Measurements from ENCODE around the gene SRPK1.

The SRPK1 gene

GRCh38 chr6:35809809-35810208 is 111.1 kb downstream of the SRPK1 start:
- DNase-seq, result no peak

- no peak for DNase-seq
Observed at GRCh38 chr6:35808688-35809087, 112.2 kb downstream of the SRPK1 start.

DNA sequence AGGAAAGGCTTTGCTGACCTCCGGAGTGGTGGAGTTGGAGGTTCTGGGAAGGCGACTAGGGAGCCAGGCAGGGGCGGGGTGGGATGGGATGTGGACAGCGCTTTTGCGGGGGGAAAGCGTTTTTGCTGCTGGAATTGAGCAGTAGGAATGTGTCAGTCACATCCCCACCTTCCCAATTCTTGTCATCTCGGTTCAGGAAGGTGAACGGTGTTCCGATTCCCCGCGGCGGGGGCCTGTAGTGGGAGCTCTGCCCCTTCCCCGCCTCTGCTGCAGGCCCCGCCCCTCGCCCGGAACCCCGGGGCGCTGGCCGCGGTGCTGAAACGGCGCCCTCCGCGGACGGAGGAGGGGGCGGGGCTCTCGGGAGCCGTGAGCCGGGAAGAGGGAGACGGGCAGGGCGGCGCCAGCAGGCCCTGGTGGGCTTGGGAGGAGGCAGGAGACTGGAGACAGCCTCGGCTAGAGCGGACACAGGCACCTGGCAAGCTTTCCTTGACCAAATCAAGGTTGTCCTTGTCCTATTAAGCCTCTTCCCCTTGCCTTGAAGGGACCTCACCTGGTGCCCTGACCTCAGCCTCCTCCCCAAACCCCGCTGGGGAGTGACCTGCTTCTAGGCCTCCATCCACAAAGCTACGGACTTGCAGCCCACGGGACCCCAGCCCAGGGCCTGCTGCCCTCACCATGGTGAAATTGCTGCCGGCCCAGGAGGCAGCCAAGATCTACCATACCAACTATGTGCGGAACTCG is 115.7 kb downstream of the SRPK1 start, which contains the start of gene LHFPL5:
Gene LHFPL5 (plus strand): TSS at position 357 of the 741 bp plus-strand sequence. CDS start 319 bp downstream, at position 676.
- peak; percentile 26 for DNase-seq

DNA sequence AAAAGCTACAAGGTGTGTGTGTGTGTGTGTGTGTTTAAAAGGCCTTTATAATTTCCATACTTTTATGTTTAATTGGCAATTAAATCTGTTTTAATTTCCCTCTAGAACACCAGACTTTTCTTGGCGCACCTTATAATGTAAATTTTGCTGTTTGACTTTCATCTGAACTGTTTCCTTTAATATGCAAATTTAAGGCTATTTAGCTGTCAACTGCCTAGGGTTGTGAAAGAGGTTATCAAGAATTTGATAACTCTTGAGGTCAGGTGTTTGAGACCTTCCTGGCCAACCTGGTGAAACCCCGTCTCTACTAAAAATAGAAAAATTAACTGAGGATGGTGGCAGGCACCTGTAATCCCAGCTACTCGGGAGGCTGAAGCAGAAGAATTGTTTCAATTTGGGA is 119.8 kb downstream of the SRPK1 start:
- DNase-seq, result no peak

DNA sequence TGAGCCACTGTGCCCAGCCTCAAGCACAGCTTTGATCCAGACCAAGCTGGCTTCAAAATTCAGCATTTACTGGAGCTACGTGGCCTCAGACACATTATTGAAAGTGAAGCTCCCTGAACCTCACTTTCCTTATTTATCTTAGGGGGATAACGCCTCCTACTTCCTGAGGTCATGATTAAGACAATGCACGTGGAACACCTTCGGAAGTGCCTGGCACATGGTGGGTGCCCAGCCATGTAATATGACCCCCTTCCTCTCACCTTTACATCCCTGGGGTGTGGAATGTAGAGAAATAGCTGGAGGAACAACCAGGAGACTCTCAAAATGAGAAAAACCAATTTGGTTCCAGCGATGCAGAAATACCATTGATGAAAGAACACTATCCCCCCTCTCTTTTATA is 122.2 kb downstream of the SRPK1 start:
- DNase-seq, result no peak

DNA sequence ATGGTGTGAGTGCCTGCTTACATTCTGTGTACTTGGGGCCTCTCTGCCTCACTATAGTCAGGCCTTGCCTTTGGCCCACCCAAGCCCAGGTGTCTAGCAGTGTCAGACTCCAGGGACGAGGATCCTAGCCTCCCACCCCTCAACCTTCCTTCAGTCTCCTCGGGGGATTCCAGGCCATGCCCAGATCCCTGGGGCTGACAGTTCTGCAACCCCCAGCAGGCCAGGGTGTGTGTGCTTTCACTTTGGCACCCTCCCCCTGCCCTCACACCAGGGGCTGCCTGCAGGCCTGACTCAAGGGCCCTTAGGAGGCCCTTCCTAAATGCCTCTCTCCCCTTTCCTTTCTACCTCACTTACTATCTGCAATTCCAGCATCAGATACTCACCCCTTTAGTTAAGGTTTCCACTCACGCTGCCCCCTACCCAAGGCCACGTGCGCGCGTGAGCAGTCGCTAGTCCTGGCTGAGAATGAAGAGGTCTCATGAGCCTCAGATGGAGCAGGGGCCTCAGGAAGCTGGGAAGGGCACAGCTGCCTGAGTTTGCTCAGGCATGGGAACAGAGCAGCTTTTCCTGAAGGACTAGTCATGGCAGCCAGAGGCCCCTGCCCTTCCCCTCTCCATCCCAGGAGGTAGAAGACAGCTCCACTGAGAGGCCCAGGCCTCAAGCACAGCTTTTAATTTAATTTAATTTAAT is 122.9 kb downstream of the SRPK1 start:
- no peak for DNase-seq

GRCh38 chr6:35796236-35796635 is 124.7 kb downstream of the SRPK1 start:
- no peak for DNase-seq

- no peak for DNase-seq
Observed at GRCh38 chr6:35795453-35796071, 125.3 kb downstream of the SRPK1 start.

DNA sequence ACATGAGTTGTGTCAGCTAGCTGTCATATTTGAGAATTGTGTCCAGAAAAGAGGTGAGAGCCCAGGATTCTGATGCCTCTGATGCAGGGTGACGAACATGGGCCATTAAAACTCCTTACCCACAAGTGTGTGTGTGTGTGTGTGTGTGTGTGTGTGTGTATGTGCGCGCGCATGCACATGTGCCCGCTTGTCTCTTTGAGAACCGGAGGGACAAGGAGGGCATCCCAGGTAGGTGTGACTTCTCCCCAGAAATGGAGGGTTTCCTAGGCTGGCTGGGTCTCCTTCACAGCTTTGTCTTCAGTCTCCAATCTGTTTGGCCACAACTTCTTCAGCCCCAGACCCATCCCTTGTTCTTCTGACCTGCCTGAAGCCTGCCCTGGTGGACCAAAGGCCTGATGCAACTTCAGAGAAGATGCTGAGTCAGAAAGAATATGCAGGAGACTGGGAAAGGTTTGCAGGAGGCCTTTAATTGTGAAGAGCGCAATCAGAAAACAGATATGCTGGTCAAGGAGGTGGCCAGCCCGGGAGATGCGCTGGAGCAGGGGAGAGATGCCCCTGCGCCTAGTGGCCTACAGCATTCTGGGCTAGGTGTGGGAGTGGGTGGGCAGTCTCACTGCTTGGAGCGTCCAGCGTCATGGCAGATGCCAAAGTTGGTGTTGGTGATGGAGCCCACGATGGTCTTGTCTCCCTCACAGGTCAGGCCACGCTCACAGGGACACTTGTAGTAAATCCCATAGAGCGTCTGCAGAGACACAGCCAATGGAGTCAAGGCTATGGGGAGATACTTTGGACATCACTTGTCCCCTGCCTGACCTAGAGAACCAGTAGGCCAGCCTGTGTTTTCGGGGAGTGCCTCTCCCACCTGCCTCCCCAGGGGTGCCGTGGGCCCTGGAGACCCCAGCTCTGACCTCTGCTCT is 126.1 kb downstream of the SRPK1 start:
- DNase-seq, result no peak

DNA sequence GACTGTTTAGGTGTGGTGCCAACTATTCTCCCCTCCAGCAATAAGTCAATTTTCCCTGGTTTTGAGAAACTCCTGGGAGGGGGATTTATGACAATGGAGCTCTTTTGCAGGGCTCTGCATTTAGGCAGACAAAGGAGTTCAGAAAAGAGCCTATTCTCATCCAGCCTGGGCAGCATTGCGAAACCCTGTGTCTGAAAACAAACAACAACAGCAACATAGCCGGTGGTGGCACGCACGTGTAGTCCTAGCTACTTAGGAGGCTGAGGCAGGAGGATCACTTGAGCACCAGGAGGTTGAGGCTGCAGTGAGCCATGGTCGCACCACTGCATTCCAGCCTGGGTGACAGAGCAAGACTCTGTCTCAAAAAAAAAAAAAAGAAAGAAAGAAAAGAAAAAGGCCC is 130.2 kb downstream of the SRPK1 start:
- no peak for DNase-seq

DNA sequence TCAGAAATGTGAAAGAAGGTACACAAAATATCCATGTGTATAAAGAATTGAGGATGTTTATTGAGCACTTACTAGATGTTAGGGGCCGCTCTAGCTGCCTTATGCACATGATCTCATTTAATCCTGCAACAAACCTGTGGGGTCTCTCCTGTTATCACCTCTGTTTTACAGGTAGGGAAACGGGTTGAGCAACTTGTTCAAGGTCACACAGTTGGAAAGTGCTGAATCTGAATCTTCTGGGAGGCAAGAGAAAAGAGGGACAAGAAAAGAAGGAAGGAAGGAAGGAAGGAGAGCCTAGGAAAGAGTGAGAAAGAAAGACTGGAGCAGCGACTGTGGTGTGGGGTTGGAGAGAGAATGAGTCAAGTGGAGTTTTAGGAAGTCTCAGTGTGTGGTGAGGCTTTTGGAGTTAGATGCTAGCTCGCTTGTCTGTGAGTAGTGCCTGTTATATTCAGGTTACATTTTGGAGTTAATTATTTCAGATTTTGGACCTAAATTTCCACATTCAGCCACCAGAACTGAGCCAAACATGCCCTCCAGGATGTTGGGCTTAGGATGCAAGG is 132.4 kb downstream of the SRPK1 start:
- no peak for DNase-seq

DNA sequence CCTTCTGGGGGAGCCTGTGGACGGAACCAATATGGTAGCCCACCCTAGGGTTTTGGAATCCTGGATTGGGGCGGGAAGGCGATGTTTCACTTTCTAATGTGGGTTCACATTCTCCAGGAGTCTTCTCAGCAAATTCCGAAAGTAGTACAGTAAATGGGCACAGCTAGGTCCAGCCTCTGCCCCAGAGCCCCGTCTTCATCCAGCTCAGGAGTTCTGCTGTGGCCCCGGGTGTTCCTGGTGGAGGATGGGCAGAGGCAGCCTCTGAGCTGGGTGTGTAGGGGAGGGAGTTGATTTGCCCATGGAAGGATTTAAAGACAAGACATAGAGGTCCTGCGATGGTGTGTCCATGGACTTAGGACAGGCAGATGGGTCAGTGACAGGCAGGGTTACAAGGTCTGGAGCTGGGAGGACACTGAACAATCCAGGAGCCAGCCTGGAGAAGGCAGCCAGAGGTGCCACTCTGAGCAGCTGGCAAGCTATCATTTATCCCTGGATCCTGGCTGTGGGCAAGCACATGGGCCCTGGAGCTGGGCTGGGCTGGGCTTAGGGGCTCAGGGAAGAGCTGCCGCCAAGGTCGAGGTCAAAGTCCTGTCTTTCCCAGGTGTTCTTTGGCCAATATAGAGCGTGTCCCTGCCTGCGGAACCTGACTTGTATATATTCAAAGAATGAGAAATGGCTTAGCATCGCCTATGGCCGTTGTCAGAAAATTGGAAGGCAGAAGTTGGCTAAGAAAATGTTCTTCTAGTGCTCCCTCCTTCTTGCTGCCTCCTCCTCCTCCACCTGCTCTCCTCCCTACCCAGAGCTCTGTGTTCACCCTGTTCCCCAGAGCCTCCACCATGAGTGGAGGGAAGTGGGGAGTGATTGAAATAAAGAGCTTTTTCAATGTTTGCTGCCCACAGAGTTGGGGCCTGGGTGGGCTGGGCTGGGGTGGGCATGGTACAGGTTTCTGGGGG is 133.4 kb downstream of the SRPK1 start:
- no peak for DNase-seq

DNA sequence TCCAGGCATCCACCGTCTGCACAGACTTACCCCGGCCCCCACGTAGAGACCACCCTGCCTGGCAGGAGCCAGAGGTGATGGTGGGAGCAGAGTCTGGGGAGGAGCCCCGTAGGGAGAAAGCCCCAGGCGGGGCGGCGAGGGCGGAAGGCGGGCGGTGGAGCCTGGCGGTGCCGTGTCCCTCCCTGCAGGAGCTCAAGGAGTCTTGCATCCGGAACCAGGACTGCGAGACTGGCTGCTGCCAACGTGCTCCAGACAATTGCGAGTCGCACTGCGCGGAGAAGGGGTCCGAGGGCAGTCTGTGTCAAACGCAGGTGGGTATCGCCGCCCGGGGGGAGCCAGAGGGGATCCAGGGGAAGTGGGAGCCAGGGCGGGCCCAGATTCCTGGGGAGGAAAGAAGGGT is 134.1 kb downstream of the SRPK1 start:
- no peak for DNase-seq

DNA sequence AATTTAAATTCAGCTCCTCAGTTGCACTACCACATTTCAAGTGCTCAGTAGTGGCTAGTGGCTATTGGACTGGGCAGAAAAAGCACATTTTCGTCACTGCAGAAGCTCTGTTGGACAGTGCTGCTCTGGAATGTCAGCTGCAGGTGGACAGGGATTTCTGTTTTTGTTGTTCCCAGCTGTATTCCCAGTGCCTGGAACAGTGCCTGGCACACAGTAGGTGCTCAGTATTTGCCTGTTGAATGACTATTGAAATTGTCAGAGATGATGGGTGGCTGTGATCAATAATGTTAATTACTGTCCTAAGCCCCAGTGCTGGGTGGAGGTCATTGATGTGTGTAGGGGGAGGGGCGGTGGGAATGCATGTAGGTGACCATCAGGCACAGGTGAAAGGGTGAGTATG is 134.6 kb downstream of the SRPK1 start:
- DNase-seq, result no peak

DNA sequence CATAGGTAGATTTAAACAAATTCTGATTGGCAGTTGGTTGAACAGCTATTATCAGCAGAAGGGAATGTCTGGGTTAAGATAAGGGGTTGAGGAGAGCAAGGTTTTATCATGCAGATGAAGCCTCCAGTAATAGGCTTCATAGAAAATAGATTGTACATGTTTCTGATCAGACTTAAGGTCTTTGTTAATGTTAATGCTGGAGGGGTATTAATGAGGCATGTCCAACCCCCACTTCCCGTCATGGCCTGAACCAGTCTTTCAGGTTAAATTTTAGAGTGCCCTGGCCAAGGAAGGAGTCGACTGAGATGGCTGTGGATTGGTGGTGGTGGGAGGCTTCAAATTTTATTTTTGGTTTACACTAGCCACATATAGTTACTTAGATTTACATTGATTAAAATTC is 136.7 kb downstream of the SRPK1 start:
- no peak for DNase-seq
